GM06990 (cell line): ENCODE measurements around the gene GHRH.
A peak's percentile ranks its signal among the peaks of the same experiment; 100 is the strongest.

Source experiments
- DNase-seq: peaks from one replicate; pipeline ENCODE4 v3.0.0-alpha.2; 2011; ENCODE audit not compliant: insufficient read length; ENCODE audit errors: extremely low read depth
- H3K27me3 ChIP-seq: replicated peaks from 2 replicates; pipeline ENCODE4 v1.6.0; 2011; ENCODE audit warnings: low read length; ENCODE audit not compliant: control insufficient read depth, insufficient read depth
- H3K36me3 ChIP-seq: 2 replicates; pipeline ENCODE4 v1.5.1; 2011; ENCODE audit warnings: low read length; ENCODE audit not compliant: control insufficient read depth, insufficient read depth
- H3K4me3 ChIP-seq: replicated peaks from 2 replicates; pipeline ENCODE4 v1.5.1; 2011; ENCODE audit warnings: low read depth, mild to moderate bottlenecking, control low read depth, low read length
- CTCF ChIP-seq: IDR thresholded peaks from 2 replicates; pipeline ENCODE4 v1.5.1; 2011; ENCODE audit warnings: low read length, control low read depth, mild to moderate bottlenecking, inconsistent platforms; ENCODE audit not compliant: insufficient read depth, poor library complexity, severe bottlenecking

The GHRH gene

GRCh38 chr20:37266940-37267666 is 5.5 kb upstream of the GHRH start:
- Histone ChIP-seq H3K27me3 (no peaks in the 10 kb centered on the region; the same call in 1 of the 2 replicates), H3K4me3 (no peak overlapping the region), H3K36me3 (no peaks in the 10 kb centered on the region)
- no peak for DNase-seq
- no peak for TF ChIP-seq CTCF

- DNase-seq = peak; percentile 33
- no peak for TF ChIP-seq CTCF
- H3K36me3 ChIP-seq = no peaks in the 10 kb centered on the region
- H3K4me3 ChIP-seq = no peak overlapping the region
- no peaks in the 10 kb centered on the region; the same call in none of the 2 replicates for H3K27me3 ChIP-seq
Measured at GRCh38 chr20:37265152-37265551, 3.5 kb upstream of the GHRH start.

- Histone ChIP-seq H3K36me3 (no peaks in the 10 kb centered on the region), H3K4me3 (no peak overlapping the region), H3K27me3 (no peaks in the 10 kb centered on the region; the same call in none of the 2 replicates)
- TF ChIP-seq CTCF = no peak
- no peak for DNase-seq
Measured at GRCh38 chr20:37263686-37264085, 2.1 kb upstream of the GHRH start.

- no peaks in the 10 kb centered on the region for H3K36me3 ChIP-seq
- TF ChIP-seq CTCF = no peak
- no peaks in the 10 kb centered on the region; the same call in none of the 2 replicates for H3K27me3 ChIP-seq
- no peak for DNase-seq
- no peak overlapping the region for H3K4me3 ChIP-seq
Measured at GRCh38 chr20:37262505-37262904, 891 bp upstream of the GHRH start.

GRCh38 chr20:37260923-37261322 is 691 bp downstream of the GHRH start:
- TF ChIP-seq CTCF = no peak
- Histone ChIP-seq H3K4me3 (no peak overlapping the region), H3K27me3 (peaks cover 3% of the 10 kb centered on the region), H3K36me3 (no peaks in the 10 kb centered on the region)
- no peak for DNase-seq

GRCh38 chr20:37259865-37260264 is 1.7 kb downstream of the GHRH start:
- Histone ChIP-seq H3K27me3 (peaks cover 3% of the 10 kb centered on the region), H3K36me3 (no peaks in the 10 kb centered on the region), H3K4me3 (no peak overlapping the region)
- no peak for DNase-seq
- TF ChIP-seq CTCF = no peak
